Heart right ventricle (tissue), 16 donors: Measurements from ENCODE around the gene PROCR. TPM values are rescaled to one million over a fixed set of nuclear protein-coding genes. Genes with fewer than 3 reads are reported as not detected.
"Not testable (repeated sequence)": the region's sequence is repeated elsewhere in the genome, so short reads cannot be mapped to it uniquely, and the experiment has no call there.

Experiments used
- ATAC-seq, 8 donors: fragments of 200-7000 bp; cut with Tn5 transposase; one replicate each; pipeline ENCODE4 v1.9.1; 2020; ENCODE audit warnings: mild to moderate bottlenecking in 8 of 8, moderate library complexity in 8 of 8, moderate number of reproducible peaks in 1 of 8
- DNase-seq, 2 donors: peaks; one replicate each; pipeline ENCODE4 v3.0.0-alpha.2; 2020
- H3K27ac ChIP-seq, 10 donors: fragments of 200-600 bp; sonication (generic) in 2 of 10; one replicate each; pipeline versions ENCODE4 v1.5.0 to v1.8.0; 2020 to 2022; ENCODE audit warnings: mild to moderate bottlenecking in 3 of 10
- H3K27me3 ChIP-seq, 7 donors: fragments of 200-600 bp; one replicate each; pipeline ENCODE4 v1.8.0; 2021 to 2022; ENCODE audit warnings: mild to moderate bottlenecking in 2 of 7
- H3K36me3 ChIP-seq, 9 donors: fragments of 200-600 bp; sonication (generic) in 1 of 9; one replicate each; pipeline versions ENCODE4 v1.5.0 to v1.8.0; 2020 to 2022; ENCODE audit warnings: mild to moderate bottlenecking in 2 of 9
- H3K4me1 ChIP-seq, 9 donors: fragments of 200-600 bp; sonication (generic) in 1 of 9; one replicate each; pipeline versions ENCODE4 v1.5.0 to v1.8.0; 2020 to 2022; ENCODE audit warnings: mild to moderate bottlenecking in 4 of 9
- H3K4me3 ChIP-seq, 10 donors: fragments of 200-600 bp; sonication (generic) in 2 of 10; one replicate each; pipeline versions ENCODE4 v1.5.0 to v1.8.0; 2020 to 2022; ENCODE audit warnings: mild to moderate bottlenecking in 7 of 10, moderate library complexity in 2 of 10
- H3K9me3 ChIP-seq, 11 donors: fragments of 200-600 bp in 10 of 11; sonication (generic) in 2 of 11; one replicate each; pipeline versions ENCODE4 v1.5.0 to v1.8.0; 2013 to 2022; ENCODE audit warnings: mild to moderate bottlenecking in 2 of 11, control low read depth in 1 of 11, moderate library complexity in 1 of 11
- CTCF ChIP-seq, 9 donors: fragments of 200-600 bp; sonication (generic) in 2 of 9; IDR thresholded peaks; one replicate each; pipeline versions ENCODE4 v1.5.0 to v1.8.0; 2021 to 2022; ENCODE audit warnings: antibody characterized with exemption in 9 of 9, mild to moderate bottlenecking in 5 of 9, moderate library complexity in 1 of 9
- WGBS, 2 donors: extraction: QIAGEN DNeasy Blood & Tissue Kit; methylation state at CpG; one replicate each; pipeline ENCODE4 v1.1.7; 2013; ENCODE audit warnings: inconsistent platforms in 1 of 2; 5-methylcytosine and 5-hydroxymethylcytosine counted together
- intact Hi-C, 10 donors: fragments of 100-400 bp; cut with DNase I; formaldehyde crosslinking; loops; one replicate each; pipeline versions ENCODE4 v1.11.1 to v1.14.2; 2022
- polyA plus RNA-seq, 2 donors: library from polyadenylated mRNA; stranded (reverse); fragments of 200-250 nt; gene quantifications; one replicate each; pipeline ENCODE4 v1.2.3, GENCODE V29; 2013
- total RNA-seq, 10 donors: library from RNA; stranded (reverse); fragmentation: NEBNext Ultra II Directional in 3 of 10; extraction: Animal tissue kit (Norgen Biotek cat#: 25700) in 3 of 10; gene quantifications; one replicate each; pipeline versions ENCODE4 v1.2.1 to v1.2.4, GENCODE V29; 2021 to 2023
- donor health status: Arrhythmogenic right ventricular cardiomyopathy.
- donor health status: ischemic (EF 13 %, LVEDD 7.1; RV severe dilation, severe dysfunction).
- donor health status: healthy with polysubstance abuse.
- donor health status: DM: no; HTN: yes; CAD: no.
- donor health status: DM: no; HTN: no; CAD: no.
- donor health status: ischemic (EF 25% LVEDD 6.9; RV normal size, moderate dysfunction).
- donor health status: ischemic (EF 25% LVEDD 5.7; RV mildly dilated, moderate dysfunction).
- donor health status: healthy.
- donor health status: DM: yes; HTN: yes; CAD: no.
- donor health status: Ischemic cardiomyopathy.
- donor health status: ischemic (EF 35%, LVEDD 5.7; RV mildly dilated, moderate dysfunction).
- donor health status: nonischemic (EF 11% LVEDD 7.7; RV severe dilation, severe dysfunction).
- donor health status: DM: yes; HTN: yes; CAD: no.
- donor health status: PGD.
- donor health status: ischemic (EF 29% LVEDD 5.4; RV normal size, mild dysfunction).
- donor health status: nonischemic (EF 23%, LVEDD 6.1; RV moderate dilation, normal function).

PROCR gene
- total and polyA plus RNA-seq, 12 donors, result 3.0 to 26.7 (median 8.8) TPM

GRCh38 chr20:35192118-35192872, 20.4 kb downstream of the PROCR start:
- H3K4me1 ChIP-seq, result peaks cover 0 to 15% (median 0%) of the 10 kb centered on the region in 9 donors
- ATAC-seq, result no peak
- intact Hi-C loops, result no loop called here
- TF ChIP-seq CTCF (IDR thresholded peaks at IDR 0.05), result no peak
- H3K4me3 ChIP-seq, result no peak overlapping the region
- H3K27me3 ChIP-seq, result no peaks in the 10 kb centered on the region
- no peaks in the 10 kb centered on the region for H3K36me3 ChIP-seq
- 39 to 40% methylated on average over 9 of the region's 9 CpGs for WGBS, 2 donors
- no peak for DNase-seq
- no peak overlapping the region for H3K27ac ChIP-seq
- H3K9me3 ChIP-seq, result peaks cover 0 to 27% (median 6%) of the 10 kb centered on the region in 11 donors

GRCh38 chr20:35193031-35193791, 21.3 kb downstream of the PROCR start:
- ATAC-seq, DNase-seq, H3K36me3 ChIP-seq, H3K27me3 ChIP-seq, intact Hi-C loops, H3K27ac ChIP-seq, H3K4me3 ChIP-seq: not testable (repeated sequence)
- H3K9me3 ChIP-seq, result peaks cover 0 to 32% (median 6%) of the 10 kb centered on the region in 11 donors
- peaks cover 0 to 15% (median 0%) of the 10 kb centered on the region in 9 donors for H3K4me1 ChIP-seq
- WGBS, 2 donors, result 95 to 98% methylated on average over 9 of the region's 9 CpGs

- H3K9me3 ChIP-seq, result peaks cover 0 to 46% (median 11%) of the 10 kb centered on the region in 11 donors
- H3K4me1 ChIP-seq, result peaks cover 0 to 13% (median 0%) of the 10 kb centered on the region in 9 donors
- DNase-seq (no peak), ATAC-seq (no peak)
- H3K36me3 ChIP-seq, result peaks cover 0 to 7% (median 0%) of the 10 kb centered on the region in 9 donors
- no peak for TF ChIP-seq CTCF (IDR thresholded peaks at IDR 0.05)
- no peak overlapping the region for H3K4me3 ChIP-seq
- H3K27ac ChIP-seq, result no peak overlapping the region
- intact Hi-C loops, result no loop called here
- H3K27me3 ChIP-seq, result no peaks in the 10 kb centered on the region
Measured at GRCh38 chr20:35196313-35196712, 24.4 kb downstream of the PROCR start.

- Histone ChIP-seq H3K27me3 (no peaks in the 10 kb centered on the region), H3K4me1 (peaks cover 0 to 9% (median 0%) of the 10 kb centered on the region in 9 donors), H3K9me3 (peaks cover 0 to 46% (median 11%) of the 10 kb centered on the region in 11 donors), H3K4me3 (no peak overlapping the region), H3K27ac (no peak overlapping the region), H3K36me3 (peaks cover 0 to 17% (median 0%) of the 10 kb centered on the region in 9 donors)
- ATAC-seq, result no peak
- DNase-seq, result no peak
- TF ChIP-seq CTCF (IDR thresholded peaks at IDR 0.05), result no peak
- intact Hi-C loops, result loop anchor here in 3 of 10 donors (10.0 kb wide), 2 partner anchors 55 to 365 kb away; partner anchors contain the start of gene EDEM2 (in 1 of the 3)
Measured at GRCh38 chr20:35199740-35200139, 27.9 kb downstream of the PROCR start.
